CD4-positive, alpha-beta T cell (primary cell): ENCODE results near the gene PDE8A. TPM values are rescaled to one million over a fixed set of nuclear protein-coding genes. Genes with fewer than 3 reads are reported as not detected.

Experiments used
- ATAC-seq: fragments of 200-7000 bp; cut with Tn5 transposase; one replicate; pipeline ENCODE4 v1.10.0; 2022; ENCODE audit warnings: mild to moderate bottlenecking; ENCODE audit not compliant: poor library complexity
- CTCF ChIA-PET: fragments of 350-600 bp; sonication (Branson Sonifier 250); formaldehyde crosslinking; loops from one replicate; lab custom pipeline; 2021; ENCODE audit warnings: antibody characterized with exemption, inconsistent platforms; lab: Charles Lee
- POLR2A ChIA-PET: fragments of 350-600 bp; sonication (Branson Sonifier 250); formaldehyde crosslinking; loops from one replicate; lab custom pipeline; 2021; ENCODE audit warnings: antibody characterized with exemption, inconsistent platforms; lab: Charles Lee
- DNase-seq, 14 experiments: peaks; one replicate each; pipeline ENCODE4 v3.0.0-alpha.2; 2013 to 2020; ENCODE audit warnings: mixed read lengths in 2 of 14
- H3K27ac ChIP-seq, 2 donors: one replicate each; pipeline versions ENCODE4 v1.5.1 to v1.7.0; 2013; ENCODE audit warnings: low read length in 2 of 2, low read depth in 1 of 2, mild to moderate bottlenecking in 1 of 2
- H3K27me3 ChIP-seq, 2 experiments: 1 replicate in 1 of 2; 2 replicates in 1 of 2; pipeline versions ENCODE4 v1.6.1 to v1.7.0; 2013; ENCODE audit warnings: low read length in 2 of 2, control low read depth in 1 of 2, mild to moderate bottlenecking in 1 of 2, moderate library complexity in 1 of 2; ENCODE audit not compliant: insufficient read depth in 2 of 2, control insufficient read depth in 1 of 2
- H3K36me3 ChIP-seq: one replicate; pipeline ENCODE4 v1.6.1; 2013; ENCODE audit warnings: low read length, control low read depth; ENCODE audit not compliant: insufficient read depth
- H3K4me1 ChIP-seq: one replicate; pipeline ENCODE4 v1.6.1; 2013; ENCODE audit warnings: low read length, control low read depth; ENCODE audit not compliant: insufficient read depth
- H3K4me3 ChIP-seq: one replicate; pipeline ENCODE4 v1.5.1; 2013; ENCODE audit warnings: mild to moderate bottlenecking, low read length, moderate library complexity
- H3K9me3 ChIP-seq, 2 experiments: 1 replicate in 1 of 2; 2 replicates in 1 of 2; pipeline versions ENCODE4 v1.6.1 to v1.7.0; 2013; ENCODE audit warnings: low read length in 2 of 2, mild to moderate bottlenecking in 2 of 2, control low read depth in 1 of 2, moderate library complexity in 1 of 2; ENCODE audit not compliant: control insufficient read depth in 1 of 2, insufficient read depth in 1 of 2
- H3K27ac Mint-ChIP-seq: one replicate; pipeline ENCODE4 v1.8.0; 2020; ENCODE audit warnings: mixed read lengths
- H3K27me3 Mint-ChIP-seq: one replicate; pipeline ENCODE4 v1.8.0; 2021; ENCODE audit warnings: mixed read lengths
- H3K36me3 Mint-ChIP-seq: one replicate; pipeline ENCODE4 v1.8.0; 2021; ENCODE audit warnings: low read depth, mixed read lengths
- H3K4me1 Mint-ChIP-seq: one replicate; pipeline ENCODE4 v1.8.0; 2021; ENCODE audit warnings: low read depth, mixed read lengths
- H3K4me3 Mint-ChIP-seq: one replicate; pipeline ENCODE4 v1.8.0; 2020; ENCODE audit warnings: mild to moderate bottlenecking, mixed read lengths
- H3K9me3 Mint-ChIP-seq: one replicate; pipeline ENCODE4 v1.8.0; 2020; ENCODE audit warnings: mixed read lengths
- intact Hi-C, 2 experiments: fragments of 100-400 bp; cut with DNase I in 1 of 2; cut with micrococcal nuclease in 1 of 2; formaldehyde crosslinking; loops; one replicate each; pipeline versions ENCODE4 v1.15.1 to v1.9.0; 2023 to 2025; cut with DNase I, micrococcal nuclease
- total RNA-seq, 174 experiments: library from RNA in 2 of 174; stranded (reverse) in 2 of 174; gene quantifications; one replicate each; pipeline ENCODE4 v1.2.3 and lab custom pipeline; 2021 to 2026
- TF ChIP-seq, protein P1 (sequence below): fragments of 200-600 bp; IDR thresholded peaks from one replicate; pipeline ENCODE4 v1.8.0; 2022; ENCODE audit warnings: antibody characterized with exemption, mild to moderate bottlenecking

Gene PDE8A
- total RNA-seq, 2 experiments from 2014 or later = 29.8 to 34.3 TPM

DNA sequence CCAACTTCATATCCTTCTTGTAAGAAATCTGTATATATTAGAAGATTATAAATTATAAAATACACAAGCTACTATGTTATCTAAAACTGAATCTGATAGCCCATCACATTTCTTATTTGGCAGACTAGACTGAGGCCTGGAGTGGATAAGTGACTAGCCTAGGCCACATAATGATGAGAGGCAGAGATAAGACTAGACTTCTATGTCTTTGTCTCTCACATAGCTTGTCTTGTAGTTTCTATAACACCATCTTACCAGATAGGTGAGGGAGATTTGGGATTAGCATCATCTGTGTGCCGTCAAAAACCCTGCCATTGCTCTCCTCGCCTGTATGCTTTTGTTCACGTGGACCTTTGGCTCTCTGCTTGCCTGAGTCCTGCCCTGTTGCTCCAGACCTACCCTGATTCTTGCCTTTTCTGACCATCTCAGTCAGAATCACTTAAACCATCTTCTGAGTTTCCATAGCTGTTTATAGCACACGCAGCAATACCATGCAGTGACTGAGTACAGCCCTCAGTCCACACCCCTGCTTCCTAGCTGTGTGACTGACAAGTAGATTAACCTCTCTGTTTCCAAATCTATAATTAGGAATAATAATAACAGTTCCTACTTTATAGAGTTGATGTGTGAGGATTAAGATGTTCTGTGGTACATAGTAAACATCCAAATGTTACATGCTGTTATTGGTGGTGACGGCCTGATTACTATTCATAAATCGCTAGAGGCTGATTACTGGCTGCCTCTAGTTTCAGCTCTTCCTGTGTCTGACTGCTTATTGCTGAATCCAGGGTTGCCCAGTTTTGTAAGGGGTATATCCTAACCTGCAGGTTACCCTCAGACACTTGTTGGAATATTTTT is 49.7 kb downstream of the PDE8A start:
- Histone ChIP-seq H3K36me3 (no peaks in the 10 kb centered on the region), H3K4me3 (no peak overlapping the region), H3K27ac (no peak overlapping the region), H3K9me3 (no peaks in the 10 kb centered on the region), H3K4me1 (peaks cover 26% of the 10 kb centered on the region), H3K27me3 (no peaks in the 10 kb centered on the region)
- ATAC-seq = peak; percentile 32
- intact Hi-C loops = no loop called here
- Mint-ChIP-seq H3K9me3 (no peaks in the 10 kb centered on the region), H3K36me3 (no peaks in the 10 kb centered on the region), H3K4me1 (peaks cover 67% of the 10 kb centered on the region), H3K27me3 (no peaks in the 10 kb centered on the region), H3K27ac (peak overlapping the region; percentile 72), H3K4me3 (peak overlapping the region; percentile 2)
- DNase-seq = no peak
- ChIA-PET CTCF (interaction anchor here (1.3 to 2.0 kb wide), 3 partner anchors 9 to 103 kb away, joined by 3 to 5 read pairs (median 4); no protein-coding TSS in a partner anchor), POLR2A (interaction anchor here (0.8 to 4.3 kb wide), 5 partner anchors 9 to 51 kb away, joined by 3 to 30 read pairs (median 9); partner anchors contain the start of gene PDE8A)
- TF ChIP-seq, protein P1, sequence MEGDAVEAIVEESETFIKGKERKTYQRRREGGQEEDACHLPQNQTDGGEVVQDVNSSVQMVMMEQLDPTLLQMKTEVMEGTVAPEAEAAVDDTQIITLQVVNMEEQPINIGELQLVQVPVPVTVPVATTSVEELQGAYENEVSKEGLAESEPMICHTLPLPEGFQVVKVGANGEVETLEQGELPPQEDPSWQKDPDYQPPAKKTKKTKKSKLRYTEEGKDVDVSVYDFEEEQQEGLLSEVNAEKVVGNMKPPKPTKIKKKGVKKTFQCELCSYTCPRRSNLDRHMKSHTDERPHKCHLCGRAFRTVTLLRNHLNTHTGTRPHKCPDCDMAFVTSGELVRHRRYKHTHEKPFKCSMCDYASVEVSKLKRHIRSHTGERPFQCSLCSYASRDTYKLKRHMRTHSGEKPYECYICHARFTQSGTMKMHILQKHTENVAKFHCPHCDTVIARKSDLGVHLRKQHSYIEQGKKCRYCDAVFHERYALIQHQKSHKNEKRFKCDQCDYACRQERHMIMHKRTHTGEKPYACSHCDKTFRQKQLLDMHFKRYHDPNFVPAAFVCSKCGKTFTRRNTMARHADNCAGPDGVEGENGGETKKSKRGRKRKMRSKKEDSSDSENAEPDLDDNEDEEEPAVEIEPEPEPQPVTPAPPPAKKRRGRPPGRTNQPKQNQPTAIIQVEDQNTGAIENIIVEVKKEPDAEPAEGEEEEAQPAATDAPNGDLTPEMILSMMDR = no peak

- CTCF ChIA-PET = interaction anchor here (1.6 to 2.0 kb wide), 2 partner anchors 21 to 104 kb away, joined by 5 read pairs; no protein-coding TSS in a partner anchor
Observed at GRCh38 chr15:85031944-85032558, 50.4 kb downstream of the PDE8A start.

GRCh38 chr15:85033148-85033547 is 51.5 kb downstream of the PDE8A start:
- Mint-ChIP-seq H3K4me1 (peaks cover 59% of the 10 kb centered on the region), H3K27me3 (no peaks in the 10 kb centered on the region), H3K36me3 (no peaks in the 10 kb centered on the region), H3K27ac (no peak overlapping the region), H3K4me3 (no peak overlapping the region), H3K9me3 (no peaks in the 10 kb centered on the region)
- no peaks in the 10 kb centered on the region for H3K27me3 ChIP-seq
- no peaks in the 10 kb centered on the region for H3K9me3 ChIP-seq
- ChIA-PET POLR2A (interaction anchor here (1.4 to 2.8 kb wide), 2 partner anchors 11 to 52 kb away, joined by 5 to 9 read pairs; no protein-coding TSS in a partner anchor), CTCF (interaction anchor here (1.6 kb wide), 1 partner anchor 23 kb away, joined by 5 read pairs; no protein-coding TSS in a partner anchor)
- H3K27ac ChIP-seq = no peak overlapping the region
- intact Hi-C loops = no loop called here
- TF ChIP-seq, protein P1 = no peak
- DNase-seq (no peak), ATAC-seq (no peak)
- no peaks in the 10 kb centered on the region for H3K36me3 ChIP-seq
- H3K4me1 ChIP-seq = peaks cover 27% of the 10 kb centered on the region
- no peak overlapping the region for H3K4me3 ChIP-seq

More at GRCh38 chr15:85031944-85032558, 50.4 kb downstream of the PDE8A start:
- H3K4me1 ChIP-seq = peaks cover 28% of the 10 kb centered on the region
- no peaks in the 10 kb centered on the region for H3K36me3 ChIP-seq
- POLR2A ChIA-PET = interaction anchor here (0.8 to 4.3 kb wide), 4 partner anchors 12 to 51 kb away, joined by 4 to 30 read pairs (median 10); partner anchors contain the start of gene PDE8A
- H3K27ac ChIP-seq = no peak overlapping the region
- H3K4me3 ChIP-seq = no peak overlapping the region
- Mint-ChIP-seq H3K4me1 (peaks cover 66% of the 10 kb centered on the region), H3K4me3 (peak overlapping the region; percentile 2), H3K27me3 (no peaks in the 10 kb centered on the region), H3K27ac (peak overlapping the region; percentile 72), H3K36me3 (no peaks in the 10 kb centered on the region), H3K9me3 (no peaks in the 10 kb centered on the region)
- no peaks in the 10 kb centered on the region for H3K27me3 ChIP-seq
- peak; percentile 56 for ATAC-seq
- no peak for DNase-seq
- H3K9me3 ChIP-seq = no peaks in the 10 kb centered on the region
- TF ChIP-seq, protein P1 = no peak
- intact Hi-C loops = no loop called here
